Type B pancreatic cell (in vitro differentiated cells): ENCODE measurements around the gene EIF4B. TPM values are rescaled to one million over a fixed set of nuclear protein-coding genes. Genes with fewer than 3 reads are reported as not detected.

ENCODE experiments used
- DNase-seq: peaks from one replicate; pipeline ENCODE4 v3.0.0; 2021; ENCODE audit warnings: mixed read lengths; ENCODE audit not compliant: unreplicated experiment; ENCODE audit errors: extremely low spot score
- H3K27ac Mint-ChIP-seq: 2 replicates; pipeline ENCODE4 v1.8.0; 2021; ENCODE audit warnings: mild to moderate bottlenecking, mixed read lengths
- H3K27me3 Mint-ChIP-seq: 2 replicates; pipeline ENCODE4 v1.8.0; 2021; ENCODE audit warnings: mixed read lengths
- H3K36me3 Mint-ChIP-seq: 2 replicates; pipeline ENCODE4 v1.8.0; 2021; ENCODE audit warnings: mixed read lengths
- H3K4me1 Mint-ChIP-seq: one replicate; pipeline ENCODE4 v1.8.0; 2021; ENCODE audit warnings: mixed read lengths; ENCODE audit not compliant: unreplicated experiment
- H3K4me3 Mint-ChIP-seq: 2 replicates; pipeline ENCODE4 v1.8.0; 2021; ENCODE audit warnings: mild to moderate bottlenecking, mixed read lengths
- H3K9me3 Mint-ChIP-seq: 2 replicates; pipeline ENCODE4 v1.8.0; 2021; ENCODE audit warnings: mixed read lengths
- total RNA-seq: library from RNA; stranded (reverse); gene quantifications from 2 replicates; pipeline ENCODE4 v1.2.1, GENCODE V29; 2021; ENCODE audit warnings: low replicate concordance
- TF ChIP-seq, protein P1 (sequence below): fragments of 200-600 bp; sonication (generic); conservative IDR thresholded peaks from 2 replicates; pipeline ENCODE4 v1.5.0; 2021; ENCODE audit warnings: antibody characterized with exemption, mild to moderate bottlenecking

EIF4B gene
- total RNA-seq, 1 donor from 2014 or later: 521 TPM

DNA sequence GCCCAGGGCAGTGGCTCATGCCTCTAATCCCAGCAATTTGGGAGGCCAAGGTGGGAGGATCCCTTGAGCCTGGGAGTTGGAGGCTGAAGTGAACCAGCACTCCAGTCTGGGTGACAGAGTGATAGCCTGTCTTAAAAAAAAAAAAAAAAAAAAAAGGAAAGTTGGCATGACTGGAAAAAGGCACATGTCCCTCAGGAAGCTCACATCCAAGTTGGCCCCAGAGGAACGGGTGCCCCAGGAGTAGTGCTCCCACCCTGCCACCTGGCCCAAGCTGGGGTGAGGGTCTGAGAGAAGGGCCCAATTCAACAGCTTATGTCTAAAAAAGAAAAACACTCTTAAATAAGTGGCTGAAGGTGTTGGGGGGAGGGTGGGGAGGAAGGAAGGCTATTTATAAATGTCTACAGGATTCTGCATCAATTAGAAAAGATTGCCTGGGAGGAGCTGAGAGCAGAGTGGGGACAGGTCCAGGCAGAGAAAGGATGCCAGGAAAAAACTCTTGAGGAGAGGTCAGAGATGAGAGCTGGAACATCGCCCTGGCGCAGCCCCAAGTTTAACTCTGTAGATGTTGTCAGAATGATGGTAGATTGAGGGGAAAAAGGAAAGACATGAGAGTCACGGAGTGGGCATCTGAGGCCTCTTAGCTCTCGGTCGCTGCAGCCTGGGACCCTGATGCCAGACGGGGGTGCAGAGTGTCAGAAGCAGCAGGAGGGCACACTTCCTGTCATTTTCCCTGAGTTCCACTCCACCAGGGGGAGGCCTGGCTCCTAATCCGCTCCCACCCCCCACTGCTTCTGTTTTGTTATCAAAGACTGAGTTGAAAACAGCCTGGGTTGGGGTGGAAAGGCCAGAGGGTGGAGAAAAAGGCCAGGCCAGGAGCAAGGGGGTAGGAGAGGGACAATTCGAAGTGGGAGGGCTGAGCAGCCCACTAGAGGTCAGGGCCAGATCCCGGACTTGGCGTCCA lies 65.6 kb downstream of the EIF4B start:
- H3K4me1 Mint-ChIP-seq: peaks cover 51% of the 10 kb centered on the region
- H3K4me3 Mint-ChIP-seq: peak overlapping the region; percentile 59
- no peaks in the 10 kb centered on the region for H3K9me3 Mint-ChIP-seq
- TF ChIP-seq, protein P1, sequence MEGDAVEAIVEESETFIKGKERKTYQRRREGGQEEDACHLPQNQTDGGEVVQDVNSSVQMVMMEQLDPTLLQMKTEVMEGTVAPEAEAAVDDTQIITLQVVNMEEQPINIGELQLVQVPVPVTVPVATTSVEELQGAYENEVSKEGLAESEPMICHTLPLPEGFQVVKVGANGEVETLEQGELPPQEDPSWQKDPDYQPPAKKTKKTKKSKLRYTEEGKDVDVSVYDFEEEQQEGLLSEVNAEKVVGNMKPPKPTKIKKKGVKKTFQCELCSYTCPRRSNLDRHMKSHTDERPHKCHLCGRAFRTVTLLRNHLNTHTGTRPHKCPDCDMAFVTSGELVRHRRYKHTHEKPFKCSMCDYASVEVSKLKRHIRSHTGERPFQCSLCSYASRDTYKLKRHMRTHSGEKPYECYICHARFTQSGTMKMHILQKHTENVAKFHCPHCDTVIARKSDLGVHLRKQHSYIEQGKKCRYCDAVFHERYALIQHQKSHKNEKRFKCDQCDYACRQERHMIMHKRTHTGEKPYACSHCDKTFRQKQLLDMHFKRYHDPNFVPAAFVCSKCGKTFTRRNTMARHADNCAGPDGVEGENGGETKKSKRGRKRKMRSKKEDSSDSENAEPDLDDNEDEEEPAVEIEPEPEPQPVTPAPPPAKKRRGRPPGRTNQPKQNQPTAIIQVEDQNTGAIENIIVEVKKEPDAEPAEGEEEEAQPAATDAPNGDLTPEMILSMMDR: no peak
- DNase-seq: no peak
- peaks cover 30% of the 10 kb centered on the region for H3K36me3 Mint-ChIP-seq
- no peaks in the 10 kb centered on the region for H3K27me3 Mint-ChIP-seq
- peak overlapping the region; percentile 71 for H3K27ac Mint-ChIP-seq

DNA sequence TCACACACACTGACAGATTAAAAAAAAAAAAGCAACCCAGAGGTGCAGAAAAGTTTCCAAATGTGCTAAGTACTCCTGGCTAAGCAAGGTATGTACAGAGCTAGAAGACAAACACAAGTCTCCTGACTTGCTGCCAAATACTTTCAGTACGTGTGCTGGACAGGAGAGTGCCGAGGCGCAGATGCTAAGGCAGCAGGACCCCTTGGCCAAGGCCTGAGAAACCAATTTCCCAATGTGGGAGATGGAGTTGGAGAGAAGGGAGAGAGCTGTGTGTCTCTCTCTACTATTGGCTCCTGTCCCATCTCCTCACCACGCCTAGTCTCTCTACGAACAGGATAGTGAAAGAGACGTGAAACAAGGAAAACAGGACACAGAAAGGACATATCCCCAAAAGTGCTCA lies 67.6 kb downstream of the EIF4B start:
- peaks cover 55% of the 10 kb centered on the region for H3K4me1 Mint-ChIP-seq
- peak overlapping the region; percentile 61 for H3K27ac Mint-ChIP-seq
- TF ChIP-seq, protein P1: no peak
- H3K36me3 Mint-ChIP-seq: peaks cover 37% of the 10 kb centered on the region
- no peaks in the 10 kb centered on the region for H3K9me3 Mint-ChIP-seq
- H3K27me3 Mint-ChIP-seq: no peaks in the 10 kb centered on the region
- DNase-seq: no peak
- H3K4me3 Mint-ChIP-seq: no peak overlapping the region

DNA sequence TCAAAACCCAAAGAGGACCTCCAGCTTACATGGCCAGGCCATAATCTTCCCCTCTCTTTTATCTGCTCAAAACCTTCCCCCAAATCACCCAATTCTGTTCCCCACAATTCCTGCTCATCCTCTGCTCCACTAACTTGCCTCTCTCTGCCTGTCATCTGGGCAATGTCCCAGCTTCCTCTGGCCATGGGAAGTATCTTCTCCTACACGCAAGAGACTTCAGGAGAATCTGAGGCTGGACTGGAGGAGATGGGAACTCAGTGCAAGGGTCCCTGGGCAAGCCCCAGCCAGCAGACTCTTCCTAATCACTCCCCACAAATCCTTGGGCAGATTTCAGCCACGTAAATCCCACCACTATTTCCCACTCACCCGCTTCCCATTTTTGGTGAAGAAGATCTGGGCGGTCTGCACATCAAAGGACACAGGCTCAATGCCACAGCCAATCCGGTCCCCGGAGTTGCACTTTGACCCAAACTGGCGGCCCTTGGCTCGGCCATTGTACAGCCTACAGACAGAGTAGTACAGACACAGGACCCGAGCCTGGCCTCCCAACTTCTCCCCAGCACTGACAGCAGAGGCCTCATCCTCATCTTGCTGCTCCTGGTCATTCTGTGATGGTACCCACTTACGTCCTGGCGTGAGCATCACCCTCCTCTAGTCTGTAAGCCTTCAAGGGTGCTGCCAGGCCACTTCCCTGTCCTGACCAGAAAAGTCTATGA lies 68.2 kb downstream of the EIF4B start:
- Mint-ChIP-seq H3K4me1 (peaks cover 55% of the 10 kb centered on the region), H3K4me3 (no peak overlapping the region), H3K9me3 (no peaks in the 10 kb centered on the region), H3K27me3 (no peaks in the 10 kb centered on the region), H3K36me3 (peaks cover 37% of the 10 kb centered on the region), H3K27ac (peak overlapping the region; percentile 61)
- TF ChIP-seq, protein P1: no peak
- no peak for DNase-seq

DNA sequence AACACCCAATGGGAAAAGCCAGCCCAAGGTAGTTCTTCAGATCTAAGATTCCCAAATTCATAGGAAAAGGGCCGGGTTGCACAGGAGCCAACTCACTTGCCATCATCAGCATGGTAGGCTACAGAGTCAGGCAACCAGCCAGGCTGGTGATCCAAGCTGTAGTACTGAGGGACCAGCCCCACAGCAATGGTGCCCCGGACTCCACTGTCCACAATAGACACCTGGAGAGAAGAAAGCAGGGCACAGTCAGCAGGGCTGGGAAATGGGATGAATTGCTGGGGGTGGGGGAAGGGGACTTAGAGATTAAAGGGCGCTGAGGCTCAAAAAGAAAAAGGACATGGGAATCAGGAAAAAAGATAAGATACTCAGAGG lies 68.7 kb downstream of the EIF4B start:
- Mint-ChIP-seq H3K4me1 (peaks cover 56% of the 10 kb centered on the region), H3K27me3 (no peaks in the 10 kb centered on the region), H3K4me3 (no peak overlapping the region), H3K27ac (peak overlapping the region; percentile 61), H3K9me3 (no peaks in the 10 kb centered on the region), H3K36me3 (peaks cover 37% of the 10 kb centered on the region)
- DNase-seq: no peak
- TF ChIP-seq, protein P1: no peak

DNA sequence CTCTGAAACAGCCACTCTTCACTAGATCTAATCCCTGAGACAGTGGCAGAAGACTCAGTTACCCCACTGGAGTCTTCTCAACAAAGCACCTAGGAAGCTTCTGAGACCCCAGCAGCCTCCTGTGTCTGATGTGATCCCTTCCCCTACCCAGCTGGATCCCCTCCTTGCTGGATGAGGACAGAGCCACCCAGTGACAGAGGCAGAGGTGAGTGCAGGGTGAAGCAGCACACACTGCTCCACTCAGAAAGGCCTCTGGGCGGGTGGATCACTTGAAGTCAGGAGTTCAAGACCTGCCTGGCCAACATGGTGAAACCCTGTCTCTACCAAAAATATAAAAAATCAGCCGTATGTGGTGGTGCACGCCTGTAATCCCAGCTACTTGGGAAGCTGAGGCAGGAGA lies 70.2 kb downstream of the EIF4B start:
- H3K4me1 Mint-ChIP-seq: peaks cover 49% of the 10 kb centered on the region
- H3K4me3 Mint-ChIP-seq: peak overlapping the region; percentile 92
- DNase-seq: no peak
- TF ChIP-seq, protein P1: no peak
- no peaks in the 10 kb centered on the region for H3K27me3 Mint-ChIP-seq
- peaks cover 29% of the 10 kb centered on the region for H3K36me3 Mint-ChIP-seq
- peak overlapping the region; percentile 89 for H3K27ac Mint-ChIP-seq
- H3K9me3 Mint-ChIP-seq: no peaks in the 10 kb centered on the region
